SHP77 (cell line): Measurements from ENCODE around the gene FGF22.
"Not testable (repeated sequence)": the region's sequence is repeated elsewhere in the genome, so short reads cannot be mapped to it uniquely, and the experiment has no call there.

ENCODE experiments used
- DNase-seq, 2 experiments: peaks; one replicate each; lab custom pipeline; 2025; lab: John Stamatoyannopoulos, UW

The FGF22 gene

DNA sequence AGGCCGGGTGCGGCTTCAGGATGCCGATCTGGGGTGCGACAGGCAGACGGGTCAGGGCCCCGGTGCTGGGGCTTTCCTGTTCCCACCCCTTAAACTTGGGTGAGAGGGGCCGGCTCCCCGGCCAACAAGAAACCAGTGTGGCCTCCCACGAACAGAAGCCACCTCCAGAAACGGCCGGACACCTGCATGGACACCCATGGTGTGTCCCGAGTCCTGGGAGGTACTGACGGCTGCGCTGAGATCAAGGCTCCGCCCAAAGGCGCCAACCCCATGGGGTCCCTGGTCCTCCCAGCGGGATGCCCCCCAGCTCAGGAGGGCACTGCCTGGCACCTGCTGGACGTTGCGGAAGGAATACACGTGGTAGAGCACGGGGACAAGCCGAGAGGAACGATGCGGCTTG, 17.9 kb upstream of the FGF22 start:
- no peak for DNase-seq

GRCh38 chr19:622666-623065, 17.0 kb upstream of the FGF22 start:
- DNase-seq = no peak

DNA sequence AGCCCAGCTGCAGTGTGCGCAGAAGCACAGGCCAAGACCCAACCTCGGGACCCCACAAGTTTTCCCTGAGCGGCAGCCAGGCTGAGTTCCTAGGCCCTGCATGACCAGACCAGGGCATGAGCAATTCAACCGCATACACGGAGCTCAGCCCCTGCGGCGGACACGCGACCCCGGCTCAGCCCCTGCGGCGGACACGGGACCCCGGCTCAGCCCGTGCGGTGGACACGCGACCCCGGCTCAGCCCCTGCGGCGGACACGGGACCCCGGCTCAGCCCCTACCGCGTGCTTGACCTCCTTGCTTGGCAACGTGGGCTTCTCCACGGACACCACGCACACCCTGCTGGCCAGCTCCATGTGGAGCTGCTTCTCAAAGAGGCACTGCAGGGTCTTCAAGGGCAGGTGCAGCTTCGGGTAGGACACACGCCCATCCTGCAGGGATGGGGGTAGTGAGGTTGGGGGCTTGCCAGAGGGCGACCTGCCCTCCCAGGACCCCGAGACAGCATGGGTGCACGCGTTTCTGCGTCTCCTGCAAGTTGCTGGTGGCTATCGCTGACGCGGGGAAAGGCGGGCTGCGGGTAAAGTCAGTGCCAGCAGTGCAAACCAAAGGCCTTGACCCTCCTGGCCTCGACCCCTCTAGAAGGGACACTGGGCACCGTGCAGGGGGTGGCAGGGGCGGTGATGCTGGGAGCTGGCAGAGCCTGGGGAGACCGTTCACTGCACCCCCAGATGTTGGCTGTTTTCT, 16.3 kb upstream of the FGF22 start:
- no peak for DNase-seq

- no peak for DNase-seq
Measured at GRCh38 chr19:623974-624373, 15.7 kb upstream of the FGF22 start.

DNA sequence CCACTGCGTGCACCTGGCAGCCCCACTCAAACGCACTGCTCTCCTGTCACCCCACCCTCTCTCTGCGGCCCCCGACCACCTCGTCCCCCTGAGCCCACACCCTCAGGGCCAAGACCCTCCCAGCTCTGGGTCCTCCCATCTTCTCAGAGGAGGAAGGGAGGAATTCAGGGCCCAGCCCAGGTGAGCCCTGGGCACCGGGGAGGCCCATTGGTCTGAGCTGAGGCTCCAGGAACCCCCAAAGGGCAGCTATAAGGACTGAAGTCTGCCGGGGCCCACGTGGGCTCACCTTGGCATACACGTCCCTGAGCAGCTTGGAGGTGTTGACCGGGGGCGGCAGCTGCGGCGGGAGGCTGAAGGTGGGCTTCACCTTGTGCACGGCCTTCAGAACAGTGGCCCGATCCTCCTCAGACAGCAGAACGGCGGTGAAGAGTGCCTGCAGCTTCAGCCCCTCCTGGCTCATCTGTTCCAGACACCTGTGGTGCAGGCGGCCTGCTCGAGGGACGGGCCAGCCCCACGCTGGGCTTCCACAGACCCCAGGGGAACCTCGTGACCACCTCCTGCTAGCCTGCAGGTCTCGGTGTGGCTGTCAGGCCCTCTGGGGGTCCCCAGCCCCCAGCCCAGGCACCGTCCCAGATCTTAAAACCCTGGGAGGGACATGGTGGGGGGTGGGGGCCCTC, 15.1 kb upstream of the FGF22 start:
- no peak for DNase-seq

DNA sequence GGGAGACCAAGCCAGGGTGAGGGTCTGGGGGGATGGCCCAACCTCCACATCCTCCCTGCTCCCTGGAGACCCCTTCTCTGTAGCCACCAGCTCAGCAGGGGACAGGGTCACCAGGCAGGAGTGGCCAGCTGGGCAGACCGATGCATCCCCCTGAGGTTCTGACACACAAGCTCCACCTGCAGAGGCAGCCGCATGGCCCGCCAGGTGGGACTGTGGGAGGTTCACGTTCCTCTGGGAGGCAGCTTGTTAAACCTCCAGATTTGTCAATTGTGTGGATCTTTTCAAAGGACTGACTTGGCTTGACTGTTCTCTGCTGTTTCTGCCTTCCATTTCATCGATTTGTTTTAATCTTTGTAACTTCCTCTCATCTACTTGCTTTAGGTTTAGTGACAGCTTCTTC, 14.4 kb upstream of the FGF22 start:
- no peak for DNase-seq

DNA sequence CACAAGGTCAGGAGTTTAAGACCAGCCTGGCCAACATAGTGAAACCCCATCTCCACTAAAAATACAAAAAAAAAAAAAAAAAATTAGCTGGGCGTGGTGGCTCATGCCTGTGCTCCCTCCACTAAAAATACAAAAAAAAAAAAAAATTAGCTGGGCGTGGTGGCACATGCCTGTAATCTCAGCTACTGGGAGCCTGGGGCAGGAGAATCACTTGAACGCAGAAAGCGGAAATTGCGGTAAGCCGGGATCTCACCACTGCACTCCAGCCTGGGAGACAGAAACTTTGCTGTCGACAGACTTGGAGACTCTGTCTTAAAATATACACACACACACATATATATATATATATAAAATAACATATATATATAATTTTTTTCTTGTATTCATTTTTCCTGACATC, 13.1 kb upstream of the FGF22 start:
- not testable (repeated sequence) for DNase-seq

- no peak for DNase-seq
Measured at GRCh38 chr19:628168-628567, 11.5 kb upstream of the FGF22 start.

- peak; percentile 52 to 75 for DNase-seq
Measured at GRCh38 chr19:629515-629914, 10.2 kb upstream of the FGF22 start.

DNA sequence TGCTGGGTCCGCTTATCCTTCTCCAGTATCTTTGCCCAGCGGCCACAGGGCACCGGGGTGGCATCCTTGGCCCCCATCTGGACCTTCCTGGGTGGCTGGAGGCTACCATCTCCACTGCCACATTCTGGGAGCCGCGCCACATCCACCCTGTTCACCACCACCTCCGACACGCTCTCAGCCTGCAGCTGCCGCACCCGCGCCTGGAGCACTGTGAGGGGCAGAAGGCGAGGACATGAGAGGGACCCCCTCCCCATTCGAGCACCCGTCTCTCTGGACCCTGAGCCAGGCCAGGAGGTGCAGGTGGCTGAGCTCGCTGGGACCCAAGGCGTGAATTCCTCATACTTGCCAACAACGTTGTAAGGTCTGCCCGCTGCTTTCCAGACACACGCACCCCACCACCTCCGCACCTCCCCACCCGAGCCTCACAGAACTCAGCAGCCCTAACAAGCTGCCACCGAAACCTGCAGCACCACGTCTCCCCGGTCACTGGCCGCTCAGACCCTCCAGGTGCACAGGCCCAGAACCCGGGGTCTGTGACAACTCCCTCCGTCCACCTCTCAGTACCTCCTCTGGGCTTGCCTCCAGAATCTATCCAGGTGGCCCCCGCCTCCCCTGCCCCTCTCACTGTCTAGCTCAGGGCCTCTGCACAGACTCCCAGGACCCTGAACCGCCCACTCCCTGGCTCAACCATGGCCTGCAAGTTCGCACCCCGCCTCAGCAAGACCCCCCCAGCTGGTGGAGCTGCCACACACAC, 9.5 kb upstream of the FGF22 start:
- DNase-seq = no peak

DNA sequence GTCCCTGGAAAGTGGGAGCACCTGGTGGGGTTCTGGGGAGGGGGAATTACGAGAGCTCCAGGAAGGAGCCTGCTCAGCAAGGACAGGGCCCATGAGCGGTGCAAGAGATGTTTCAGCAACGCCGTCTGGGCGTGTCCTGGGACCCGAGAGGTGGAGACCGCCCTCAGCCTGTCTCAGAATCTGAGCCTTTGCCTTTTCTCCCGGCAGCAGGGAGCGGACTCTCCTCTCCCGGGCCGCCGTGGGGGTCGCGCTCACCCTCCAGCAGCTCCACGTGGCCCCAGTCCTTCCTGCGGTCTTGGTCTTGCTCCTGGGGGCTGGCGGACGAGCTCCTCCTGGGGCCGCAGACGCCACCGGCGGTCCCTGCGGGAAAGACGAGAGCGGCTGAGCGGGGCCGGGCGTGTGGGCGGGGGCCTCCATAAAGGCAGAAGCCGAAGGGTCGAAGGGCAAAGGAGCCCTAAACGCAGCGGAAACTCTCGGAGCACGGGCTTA, 7.1 kb upstream of the FGF22 start:
- no peak for DNase-seq

- peak; percentile 95 to 96 for DNase-seq
Measured at GRCh38 chr19:633068-633785, 6.5 kb upstream of the FGF22 start, which contains the start of gene POLRMT. Gene POLRMT, minus strand, starts transcription at chr19:633537. Its CDS starts 25 bp downstream, at chr19:633512.

- no peak for DNase-seq
Measured at GRCh38 chr19:633786-634639, 5.7 kb upstream of the FGF22 start.

DNA sequence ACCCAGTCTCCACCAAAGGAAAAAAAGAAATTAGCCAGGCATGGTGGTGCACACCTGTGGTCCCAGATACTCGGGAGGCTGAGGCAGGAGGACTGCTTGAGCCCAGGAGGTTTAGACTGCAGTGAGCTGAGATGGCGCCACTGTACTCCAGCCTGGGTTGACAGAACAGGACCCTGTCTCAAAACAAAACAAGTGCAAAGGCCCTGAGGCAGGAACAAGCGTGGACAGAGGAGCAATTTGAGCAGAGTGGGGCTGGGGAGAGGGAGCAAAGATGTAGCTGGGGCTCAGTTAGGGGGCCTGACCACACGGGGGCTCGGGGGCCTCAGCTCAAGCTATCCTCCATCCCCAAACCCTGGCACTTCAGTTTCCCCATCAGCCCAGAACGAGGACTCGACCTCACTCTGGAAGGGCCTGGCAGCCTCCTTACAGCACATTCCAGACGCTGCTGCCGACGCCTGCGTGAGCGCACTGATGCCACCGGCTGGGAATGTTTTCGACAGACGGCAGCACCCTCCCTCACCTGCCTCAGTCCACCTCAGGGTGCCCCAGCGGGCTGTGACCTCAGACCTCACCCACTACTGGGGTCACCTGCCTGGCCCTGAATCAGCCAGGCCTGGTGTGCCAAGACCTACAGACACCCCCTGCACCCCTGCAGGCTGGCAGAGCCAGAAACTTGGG, 4.6 kb upstream of the FGF22 start:
- DNase-seq = no peak

DNA sequence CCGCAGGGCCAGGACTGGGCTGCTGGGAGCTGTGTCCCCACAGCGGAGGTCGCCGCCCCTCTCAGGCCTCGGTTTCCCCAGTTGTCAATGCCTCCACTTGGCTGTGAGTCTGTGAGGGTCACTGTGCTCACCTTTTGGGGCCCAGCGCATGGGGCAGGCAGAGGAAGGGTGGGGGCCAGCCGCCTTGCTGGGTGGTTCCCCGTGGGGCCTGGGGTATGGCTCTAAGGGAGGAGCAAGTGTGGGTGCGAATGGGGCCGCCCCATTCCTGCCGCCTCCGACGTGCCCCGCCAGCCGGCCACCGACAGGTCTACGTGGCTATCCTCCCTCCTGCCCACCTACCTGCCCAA, 800 bp upstream of the FGF22 start:
- no peak for DNase-seq

DNA sequence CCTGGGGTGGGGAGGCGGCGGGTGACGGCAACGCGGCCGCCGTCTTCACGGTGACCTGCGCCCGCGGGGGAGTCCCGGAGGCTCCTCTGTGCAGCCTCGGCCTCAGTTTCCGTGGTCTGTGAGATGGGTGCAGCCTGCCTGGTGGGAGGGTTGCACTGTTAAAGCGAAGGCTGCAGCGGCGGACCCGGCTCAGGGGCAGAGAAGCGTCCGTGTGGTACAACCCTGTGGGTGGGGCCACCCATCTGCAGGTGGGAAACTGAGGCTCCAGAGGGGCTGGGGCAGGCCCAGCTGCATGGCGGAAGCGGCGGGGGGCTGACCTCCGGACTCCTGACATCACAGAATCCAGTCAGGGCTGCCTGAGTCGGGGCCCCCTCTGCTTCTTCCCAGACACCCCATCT, 481 bp downstream of the FGF22 start:
- no peak for DNase-seq

DNA sequence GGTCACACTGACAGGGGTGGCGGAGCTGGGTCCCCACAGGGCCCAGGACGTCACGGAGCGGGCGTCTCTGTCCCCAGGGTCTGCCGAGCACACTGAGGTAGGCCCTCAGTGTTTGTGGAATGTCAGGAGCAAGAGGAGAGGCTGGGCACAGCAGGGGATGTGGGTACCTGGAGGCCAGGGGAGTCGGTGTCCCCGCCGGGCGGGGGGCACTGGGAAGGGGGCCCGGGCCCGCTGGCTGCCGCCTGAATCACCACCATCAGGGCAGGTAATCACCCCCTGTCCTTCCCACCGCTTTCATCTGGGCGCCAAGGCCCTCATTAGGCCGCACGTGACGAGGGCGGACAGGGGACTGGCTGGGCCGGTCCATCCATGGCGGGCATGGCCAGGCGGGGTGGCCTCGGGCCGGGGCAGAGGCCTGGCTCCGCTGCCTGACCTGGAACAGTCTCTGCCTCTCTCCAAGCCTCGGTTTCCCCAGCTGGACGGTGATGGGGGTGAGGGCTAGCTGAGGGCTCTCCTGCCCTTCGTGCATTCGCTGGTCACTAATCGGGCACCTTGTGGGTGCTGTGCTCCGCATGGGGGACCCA, 1.0 kb downstream of the FGF22 start:
- no peak for DNase-seq

GRCh38 chr19:641702-642101, 2.0 kb downstream of the FGF22 start:
- no peak for DNase-seq

GRCh38 chr19:642767-643727, 3.4 kb downstream of the FGF22 start:
- DNase-seq = no peak
